ENCODE measurements around the gene RAPGEF4. TPM values are rescaled to one million over a fixed set of nuclear protein-coding genes. Genes with fewer than 3 reads are reported as not detected.

The RAPGEF4 gene
- total RNA-seq, 1 experiment from 2014 or later = 0.98 TPM

GRCh38 chr2:172711110-172711509, 24.5 kb upstream of the RAPGEF4 start:
- H3K27ac Mint-ChIP-seq (ENCODE audit: unreplicated experiment) = no peak overlapping the region
- H3K36me3 ChIP-seq (ENCODE audit: control insufficient read depth, insufficient read depth, low read length) = no peaks in the 10 kb centered on the region
- intact Hi-C loops (cut with micrococcal nuclease; ENCODE audit: unreplicated experiment) = loop anchor here (5.0 to 10.0 kb wide), 2 partner anchors 244 to 536 kb away; no protein-coding TSS in a partner anchor
- no peak overlapping the region for H3K4me3 Mint-ChIP-seq (ENCODE audit: unreplicated experiment)
- no peaks in the 10 kb centered on the region for H3K4me1 Mint-ChIP-seq (ENCODE audit: low read depth, unreplicated experiment)
- peaks cover 18% of the 10 kb centered on the region for H3K27me3 Mint-ChIP-seq (ENCODE audit: insufficient read depth, unreplicated experiment)
- no peaks in the 10 kb centered on the region for H3K4me1 ChIP-seq
- BruUV-seq (replicated peaks) = no TSS peak
- ChIA-PET POLR2A (no interaction called here), CTCF (interaction anchor here (0.6 to 1.4 kb wide), 4 partner anchors 10 to 539 kb away, joined by 3 to 10 read pairs (median 3); no protein-coding TSS in a partner anchor)
- no peak overlapping the region for H3K4me3 ChIP-seq (ENCODE audit: low read depth, low read length)
- H3K9me3 Mint-ChIP-seq (ENCODE audit: unreplicated experiment) = no peaks in the 10 kb centered on the region
- no peaks in the 10 kb centered on the region for H3K36me3 Mint-ChIP-seq (ENCODE audit: insufficient read depth, unreplicated experiment)
- no peaks in the 10 kb centered on the region for H3K27me3 ChIP-seq (replicated peaks; ENCODE audit: control insufficient read depth, insufficient read depth, low read length)
- H3K9me3 ChIP-seq = peaks cover 5% of the 10 kb centered on the region; the same call in 1 of the 2 replicates
- TF ChIP-seq CTCF (IDR thresholded peaks at IDR 0.05; ENCODE audit: insufficient read depth in 1 of 2, low read depth in 1 of 2, low read length in 1 of 2, severe bottlenecking in 1 of 2, unreplicated experiment in 1 of 2) = no peak
- no peak for DNase-seq

GRCh38 chr2:172712251-172712650, 23.4 kb upstream of the RAPGEF4 start:
- TF ChIP-seq CTCF (IDR thresholded peaks at IDR 0.05; ENCODE audit: insufficient read depth in 1 of 2, low read depth in 1 of 2, low read length in 1 of 2, severe bottlenecking in 1 of 2, unreplicated experiment in 1 of 2) = no peak
- intact Hi-C loops (cut with micrococcal nuclease; ENCODE audit: unreplicated experiment) = loop anchor here (5.0 to 10.0 kb wide), 2 partner anchors 245 to 537 kb away; no protein-coding TSS in a partner anchor
- Histone ChIP-seq H3K27me3 (replicated peaks; ENCODE audit: control insufficient read depth, insufficient read depth, low read length) (no peaks in the 10 kb centered on the region), H3K9me3 (peaks cover 5% of the 10 kb centered on the region; the same call in 1 of the 2 replicates), H3K4me3 (ENCODE audit: low read depth, low read length) (no peak overlapping the region), H3K36me3 (ENCODE audit: control insufficient read depth, insufficient read depth, low read length) (no peaks in the 10 kb centered on the region), H3K4me1 (no peaks in the 10 kb centered on the region)
- POLR2A ChIA-PET = no interaction called here
- no peak overlapping the region for H3K4me3 Mint-ChIP-seq (ENCODE audit: unreplicated experiment)
- no peaks in the 10 kb centered on the region for H3K36me3 Mint-ChIP-seq (ENCODE audit: insufficient read depth, unreplicated experiment)
- no peaks in the 10 kb centered on the region for H3K9me3 Mint-ChIP-seq (ENCODE audit: unreplicated experiment)
- CTCF ChIA-PET = no interaction called here
- BruUV-seq (replicated peaks) = no TSS peak
- H3K27ac Mint-ChIP-seq (ENCODE audit: unreplicated experiment) = no peak overlapping the region
- DNase-seq = no peak
- no peaks in the 10 kb centered on the region for H3K4me1 Mint-ChIP-seq (ENCODE audit: low read depth, unreplicated experiment)
- H3K27me3 Mint-ChIP-seq (ENCODE audit: insufficient read depth, unreplicated experiment) = peaks cover 15% of the 10 kb centered on the region

- ChIA-PET CTCF (no interaction called here), POLR2A (no interaction called here)
- H3K4me3 Mint-ChIP-seq (ENCODE audit: unreplicated experiment) = no peak overlapping the region
- no peaks in the 10 kb centered on the region for H3K36me3 Mint-ChIP-seq (ENCODE audit: insufficient read depth, unreplicated experiment)
- peaks cover 12% of the 10 kb centered on the region for H3K27me3 Mint-ChIP-seq (ENCODE audit: insufficient read depth, unreplicated experiment)
- H3K27ac Mint-ChIP-seq (ENCODE audit: unreplicated experiment) = no peak overlapping the region
- no peaks in the 10 kb centered on the region for H3K4me1 Mint-ChIP-seq (ENCODE audit: low read depth, unreplicated experiment)
- no peak for TF ChIP-seq CTCF (IDR thresholded peaks at IDR 0.05; ENCODE audit: insufficient read depth in 1 of 2, low read depth in 1 of 2, low read length in 1 of 2, severe bottlenecking in 1 of 2, unreplicated experiment in 1 of 2)
- H3K9me3 ChIP-seq = peaks cover 5% of the 10 kb centered on the region; the same call in 1 of the 2 replicates
- H3K36me3 ChIP-seq (ENCODE audit: control insufficient read depth, insufficient read depth, low read length) = no peaks in the 10 kb centered on the region
- no peak overlapping the region for H3K4me3 ChIP-seq (ENCODE audit: low read depth, low read length)
- H3K4me1 ChIP-seq = no peaks in the 10 kb centered on the region
- intact Hi-C loops (cut with micrococcal nuclease; ENCODE audit: unreplicated experiment) = loop anchor here (5.0 to 10.0 kb wide), 2 partner anchors 246 to 539 kb away; no protein-coding TSS in a partner anchor
- no peaks in the 10 kb centered on the region for H3K27me3 ChIP-seq (replicated peaks; ENCODE audit: control insufficient read depth, insufficient read depth, low read length)
- no peak for DNase-seq
- no peaks in the 10 kb centered on the region for H3K9me3 Mint-ChIP-seq (ENCODE audit: unreplicated experiment)
- no TSS peak for BruUV-seq (replicated peaks)
Observed at GRCh38 chr2:172713365-172713875, 22.2 kb upstream of the RAPGEF4 start.
